Prostate gland (tissue), 2 donors: ENCODE measurements around the gene FRMD4B. TPM values are rescaled to one million over a fixed set of nuclear protein-coding genes. Genes with fewer than 3 reads are reported as not detected.

ENCODE experiments used
- DNase-seq: peaks from one replicate; pipeline ENCODE4 v3.0.0-alpha.2; 2019; ENCODE audit warnings: low spot score
- H3K27ac ChIP-seq, 2 donors: fragments of 200-600 bp; sonication (generic); 2 replicates each; pipeline ENCODE4 v1.5.1; 2017 to 2019
- H3K27me3 ChIP-seq: fragments of 200-600 bp; sonication (generic); replicated peaks from 2 replicates; pipeline ENCODE4 v1.5.1; 2019; ENCODE audit not compliant: insufficient read depth
- H3K36me3 ChIP-seq, 2 donors: fragments of 200-600 bp; sonication (generic); 1 replicate in 1 of 2; 2 replicates in 1 of 2; pipeline versions ENCODE4 v1.5.1 to v1.8.1; 2017 to 2019
- H3K4me1 ChIP-seq: fragments of 200-600 bp; sonication (generic); replicated peaks from 2 replicates; pipeline ENCODE4 v1.5.1; 2019
- H3K4me3 ChIP-seq, 2 donors: fragments of 200-600 bp; sonication (generic); 2 replicates each; pipeline ENCODE4 v1.5.1; 2017 to 2019
- H3K9me3 ChIP-seq: fragments of 200-600 bp; sonication (generic); 2 replicates; pipeline ENCODE4 v1.5.1; 2017
- POLR2A ChIP-seq: fragments of 450-650 bp; IDR thresholded peaks from one replicate; pipeline ENCODE4 v1.6.1; 2016; ENCODE audit warnings: antibody characterized with exemption, mild to moderate bottlenecking
- POLR2AphosphoS5 ChIP-seq: sonication (generic); formaldehyde crosslinking; IDR thresholded peaks from one replicate; pipeline ENCODE4 v1.6.1; 2017; ENCODE audit warnings: antibody characterized with exemption
- WGBS: methylation state at CpG from one replicate; pipeline ENCODE4 v1.1.5; 2018; 5-methylcytosine and 5-hydroxymethylcytosine counted together
- intact Hi-C: fragments of 100-400 bp; cut with DNase I; formaldehyde crosslinking; loops from one replicate; pipeline ENCODE4 v1.14.2; 2022
- total RNA-seq, 2 donors: library from RNA; depleted of rRNA; stranded (reverse); fragments of >200 nt; gene quantifications; one replicate each; pipeline ENCODE4 v1.1.0, GENCODE V29; 2016
- TF ChIP-seq, protein P1 (sequence below), 4 experiments: fragments of 200-600 bp in 2 of 4; fragments of 450-650 bp in 2 of 4; sonication (generic) in 2 of 4; IDR thresholded peaks; 1 replicate in 3 of 4; 2 replicates in 1 of 4; pipeline ENCODE4 v1.5.1; 2016 to 2019; ENCODE audit warnings: antibody characterized with exemption in 4 of 4, mild to moderate bottlenecking in 2 of 4, moderate library complexity in 2 of 4

Gene FRMD4B
- total RNA-seq, 2 donors from 2014 or later = 31.0 to 41.4 TPM

DNA sequence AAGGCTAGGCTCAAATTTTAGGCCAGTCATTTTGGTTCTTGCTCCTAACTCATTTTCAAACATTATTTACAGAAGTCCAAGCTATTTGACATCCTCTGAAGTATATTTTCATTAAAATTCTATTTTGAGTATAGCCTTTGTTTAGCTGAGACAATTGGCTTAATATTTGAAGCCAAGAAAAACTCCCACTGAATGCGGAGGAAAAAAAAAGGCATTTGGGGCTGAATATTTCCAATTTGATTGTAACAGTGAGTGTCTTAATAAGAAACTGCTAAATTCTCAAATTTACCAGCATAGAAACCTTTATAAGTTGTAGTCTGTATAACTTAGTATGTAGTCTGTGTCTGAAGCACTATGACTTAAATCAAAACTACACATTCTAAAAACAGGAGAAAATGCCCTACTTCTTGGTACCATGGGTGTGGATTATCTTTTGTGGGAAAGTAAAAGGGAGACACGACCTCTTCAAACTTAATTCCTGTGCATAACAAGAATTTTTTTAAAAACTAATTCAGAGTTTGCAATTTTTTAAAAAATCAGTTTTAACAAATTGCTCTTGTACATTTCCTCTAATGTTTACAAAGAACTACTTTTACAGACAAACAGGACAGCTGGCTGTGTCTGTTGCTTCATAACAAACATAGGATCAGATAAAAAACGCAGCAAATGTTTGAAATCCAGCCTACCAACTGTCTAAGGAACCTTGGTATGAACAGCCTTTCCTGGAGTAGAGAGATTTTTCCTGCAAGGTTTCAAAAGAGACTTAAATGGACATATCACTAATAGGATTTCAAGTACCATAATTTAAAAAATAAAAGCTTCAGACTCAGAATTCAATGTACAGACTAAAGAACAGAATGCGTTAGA lies 210.8 kb downstream of the FRMD4B start:
- Histone ChIP-seq H3K27me3 (no peaks in the 10 kb centered on the region), H3K9me3 (no peaks in the 10 kb centered on the region), H3K36me3 (no peaks in the 10 kb centered on the region), H3K4me3 (no peak overlapping the region), H3K4me1 (peaks cover 9% of the 10 kb centered on the region), H3K27ac (no peak overlapping the region)
- no peak for DNase-seq
- intact Hi-C loops = no loop called here
- 71% methylated on average over 4 of the region's 4 CpGs for WGBS
- TF ChIP-seq, protein P1, sequence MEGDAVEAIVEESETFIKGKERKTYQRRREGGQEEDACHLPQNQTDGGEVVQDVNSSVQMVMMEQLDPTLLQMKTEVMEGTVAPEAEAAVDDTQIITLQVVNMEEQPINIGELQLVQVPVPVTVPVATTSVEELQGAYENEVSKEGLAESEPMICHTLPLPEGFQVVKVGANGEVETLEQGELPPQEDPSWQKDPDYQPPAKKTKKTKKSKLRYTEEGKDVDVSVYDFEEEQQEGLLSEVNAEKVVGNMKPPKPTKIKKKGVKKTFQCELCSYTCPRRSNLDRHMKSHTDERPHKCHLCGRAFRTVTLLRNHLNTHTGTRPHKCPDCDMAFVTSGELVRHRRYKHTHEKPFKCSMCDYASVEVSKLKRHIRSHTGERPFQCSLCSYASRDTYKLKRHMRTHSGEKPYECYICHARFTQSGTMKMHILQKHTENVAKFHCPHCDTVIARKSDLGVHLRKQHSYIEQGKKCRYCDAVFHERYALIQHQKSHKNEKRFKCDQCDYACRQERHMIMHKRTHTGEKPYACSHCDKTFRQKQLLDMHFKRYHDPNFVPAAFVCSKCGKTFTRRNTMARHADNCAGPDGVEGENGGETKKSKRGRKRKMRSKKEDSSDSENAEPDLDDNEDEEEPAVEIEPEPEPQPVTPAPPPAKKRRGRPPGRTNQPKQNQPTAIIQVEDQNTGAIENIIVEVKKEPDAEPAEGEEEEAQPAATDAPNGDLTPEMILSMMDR (IDR thresholded peaks at IDR 0.05) = no peak

DNA sequence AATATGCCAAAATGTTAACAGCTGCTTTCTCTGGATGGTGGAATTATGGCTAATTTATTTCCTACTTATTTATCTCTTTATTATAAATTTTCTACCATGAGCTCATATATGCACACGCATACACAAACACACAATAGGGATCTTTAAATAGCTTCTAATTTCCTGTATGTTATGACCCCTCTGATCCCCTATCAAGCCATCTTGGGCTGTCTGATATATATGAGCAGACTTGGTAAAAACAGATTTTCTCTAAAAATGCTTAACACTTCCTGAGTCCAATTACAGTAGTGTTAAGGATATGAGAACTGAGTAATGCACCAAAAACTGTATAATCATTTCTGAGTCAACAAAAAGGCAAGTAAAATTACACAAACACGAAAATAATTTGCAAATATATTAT lies 211.4 kb downstream of the FRMD4B start:
- 92% methylated on average over 2 of the region's 2 CpGs for whole genome bisulfite sequencing

DNA sequence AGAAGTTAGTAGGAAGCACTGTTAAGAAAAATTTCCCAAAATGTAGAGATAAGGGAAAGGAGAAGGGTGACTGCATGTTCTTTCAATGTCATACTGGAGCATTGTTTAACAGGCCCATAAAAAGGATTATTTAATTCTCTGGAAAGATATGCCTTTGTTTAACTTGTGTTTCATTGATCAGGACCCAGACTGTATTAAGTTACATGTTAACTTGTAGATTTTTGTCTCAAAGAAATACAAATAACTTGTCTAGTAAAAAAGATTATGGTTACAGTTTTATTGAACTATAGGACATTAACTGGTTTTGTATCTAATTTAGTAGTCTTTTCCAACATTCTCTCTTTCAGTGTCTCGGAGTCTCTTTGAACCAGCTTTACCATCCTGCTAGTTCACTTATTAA lies 213.8 kb downstream of the FRMD4B start:
- H3K27me3 ChIP-seq = no peaks in the 10 kb centered on the region
- peaks cover 12% of the 10 kb centered on the region for H3K4me1 ChIP-seq
- 34% methylated on average over 1 of the region's 1 CpG for WGBS
- TF ChIP-seq POLR2A (no peak), POLR2AphosphoS5 (peak; percentile 45)
- DNase-seq = no peak
- intact Hi-C loops = no loop called here
- H3K36me3 ChIP-seq = no peaks in the 10 kb centered on the region
- no peak overlapping the region for H3K4me3 ChIP-seq
- no peaks in the 10 kb centered on the region for H3K9me3 ChIP-seq
- H3K27ac ChIP-seq = no peak overlapping the region

More for the DNA sequence above, 211.4 kb downstream of the FRMD4B start:
- no peaks in the 10 kb centered on the region for H3K36me3 ChIP-seq
- no peak overlapping the region for H3K4me3 ChIP-seq
- intact Hi-C loops = no loop called here
- peaks cover 9% of the 10 kb centered on the region for H3K4me1 ChIP-seq
- DNase-seq = no peak
- TF ChIP-seq POLR2A (no peak), POLR2AphosphoS5 (no peak)
- TF ChIP-seq, protein P1 (IDR thresholded peaks at IDR 0.05) = no peak
- H3K27me3 ChIP-seq = no peaks in the 10 kb centered on the region
- no peaks in the 10 kb centered on the region for H3K9me3 ChIP-seq
- no peak overlapping the region for H3K27ac ChIP-seq

DNA sequence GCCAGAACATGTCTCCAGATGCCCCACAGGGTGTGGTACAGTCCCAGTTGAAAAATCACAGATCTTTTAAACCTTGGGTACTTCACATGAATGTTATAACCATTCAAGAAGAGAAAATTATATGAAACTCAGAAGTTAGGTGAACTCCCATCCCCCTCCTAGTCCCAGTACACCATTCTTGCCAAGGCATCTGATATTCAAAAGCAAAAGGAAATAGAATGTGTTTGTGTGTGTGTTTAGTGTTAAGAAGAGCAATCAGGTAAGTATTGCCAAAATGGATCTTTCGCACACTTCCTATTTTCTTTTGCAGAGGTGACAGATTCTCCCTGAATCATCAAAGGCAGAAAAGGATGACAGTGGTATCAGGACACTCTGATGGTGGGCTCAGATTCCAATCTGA lies 219.4 kb downstream of the FRMD4B start:
- Histone ChIP-seq H3K27me3 (no peaks in the 10 kb centered on the region), H3K4me1 (peaks cover 7% of the 10 kb centered on the region), H3K36me3 (no peaks in the 10 kb centered on the region), H3K27ac (no peak overlapping the region), H3K4me3 (no peak overlapping the region), H3K9me3 (no peaks in the 10 kb centered on the region)
- WGBS = 58% methylated on average over 1 of the region's 1 CpG
- intact Hi-C loops = no loop called here
- TF ChIP-seq, protein P1 (IDR thresholded peaks at IDR 0.05) = no peak
- TF ChIP-seq POLR2A (no peak), POLR2AphosphoS5 (no peak)
- DNase-seq = no peak

DNA sequence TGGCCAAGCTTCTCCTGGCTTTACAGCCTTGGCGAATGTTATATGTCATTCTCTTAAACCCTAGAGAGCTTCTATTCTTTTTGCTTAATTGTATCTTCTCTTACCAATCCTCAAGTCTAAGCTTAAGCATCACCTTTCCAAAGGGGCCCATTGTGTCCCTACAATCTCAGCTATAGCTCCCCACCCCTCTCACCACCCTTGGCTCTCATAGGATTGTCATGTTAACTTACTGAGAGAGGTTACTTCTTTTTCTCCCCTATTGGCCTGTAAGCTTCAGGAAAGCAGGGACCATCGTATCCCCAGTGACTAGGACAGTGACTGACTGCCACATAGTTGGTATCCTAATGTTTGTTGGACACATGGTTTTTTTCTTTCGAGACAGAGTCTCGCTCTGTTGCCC lies 220.1 kb downstream of the FRMD4B start:
- Histone ChIP-seq H3K9me3 (no peaks in the 10 kb centered on the region), H3K36me3 (no peaks in the 10 kb centered on the region), H3K4me1 (peaks cover 3% of the 10 kb centered on the region), H3K27me3 (no peaks in the 10 kb centered on the region), H3K27ac (no peak overlapping the region), H3K4me3 (no peak overlapping the region)
- no peak for DNase-seq
- intact Hi-C loops = no loop called here
- TF ChIP-seq, protein P1 (IDR thresholded peaks at IDR 0.05) = no peak
- no peak for TF ChIP-seq POLR2AphosphoS5
- no peak for TF ChIP-seq POLR2A
- WGBS = 98% methylated on average over 4 of the region's 4 CpGs
